ENCODE data around the gene PRRC2B.
"Not testable (repeated sequence)": the region's sequence is repeated elsewhere in the genome, so short reads cannot be mapped to it uniquely, and the experiment has no call there.

PRRC2B gene

DNA sequence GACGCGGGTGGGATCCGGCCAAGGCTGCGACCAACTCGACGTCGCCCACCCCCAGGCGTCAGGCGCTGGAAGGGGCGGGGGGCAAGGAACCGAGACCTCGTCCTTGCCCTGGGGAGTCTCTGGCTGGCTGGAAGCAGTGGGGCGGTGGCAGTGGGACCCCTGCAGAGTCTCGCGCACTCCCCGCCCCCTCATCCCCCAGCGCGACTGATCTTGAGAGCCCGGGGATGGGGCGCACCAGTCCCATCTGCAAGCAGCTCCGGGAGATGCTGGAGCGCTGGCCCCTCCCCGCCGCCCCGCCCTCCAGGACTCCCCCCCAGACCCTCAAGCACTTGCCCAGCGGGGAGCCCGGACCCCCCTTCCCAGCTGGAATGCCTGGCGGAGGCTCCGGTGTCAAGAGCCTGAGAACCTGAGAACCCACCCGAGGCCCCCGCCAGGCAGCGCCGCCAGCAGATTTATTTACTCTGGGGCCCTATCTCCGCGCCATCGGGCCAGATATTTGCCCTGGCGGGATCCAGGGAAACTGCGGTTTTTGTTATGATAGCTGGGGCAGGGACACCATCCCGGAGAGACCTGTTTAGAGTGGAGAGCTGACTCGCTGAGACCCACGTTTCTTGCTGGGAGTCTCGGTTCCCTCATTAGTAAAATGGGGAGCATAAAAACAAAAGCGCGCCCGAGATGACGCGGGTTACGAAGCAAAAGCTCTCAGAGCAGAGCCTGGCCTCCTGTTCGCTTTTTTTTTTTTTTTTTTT lies 152.6 kb downstream of the PRRC2B start:
- TF ChIP-seq, protein P1, sequence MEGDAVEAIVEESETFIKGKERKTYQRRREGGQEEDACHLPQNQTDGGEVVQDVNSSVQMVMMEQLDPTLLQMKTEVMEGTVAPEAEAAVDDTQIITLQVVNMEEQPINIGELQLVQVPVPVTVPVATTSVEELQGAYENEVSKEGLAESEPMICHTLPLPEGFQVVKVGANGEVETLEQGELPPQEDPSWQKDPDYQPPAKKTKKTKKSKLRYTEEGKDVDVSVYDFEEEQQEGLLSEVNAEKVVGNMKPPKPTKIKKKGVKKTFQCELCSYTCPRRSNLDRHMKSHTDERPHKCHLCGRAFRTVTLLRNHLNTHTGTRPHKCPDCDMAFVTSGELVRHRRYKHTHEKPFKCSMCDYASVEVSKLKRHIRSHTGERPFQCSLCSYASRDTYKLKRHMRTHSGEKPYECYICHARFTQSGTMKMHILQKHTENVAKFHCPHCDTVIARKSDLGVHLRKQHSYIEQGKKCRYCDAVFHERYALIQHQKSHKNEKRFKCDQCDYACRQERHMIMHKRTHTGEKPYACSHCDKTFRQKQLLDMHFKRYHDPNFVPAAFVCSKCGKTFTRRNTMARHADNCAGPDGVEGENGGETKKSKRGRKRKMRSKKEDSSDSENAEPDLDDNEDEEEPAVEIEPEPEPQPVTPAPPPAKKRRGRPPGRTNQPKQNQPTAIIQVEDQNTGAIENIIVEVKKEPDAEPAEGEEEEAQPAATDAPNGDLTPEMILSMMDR (IDR thresholded peaks at IDR 0.05; ENCODE audit: low read depth, low read length): no peak; the same call in 1 of the 2 replicates
- DNase-seq (ENCODE audit: extremely low read depth, low read depth): no peak

DNA sequence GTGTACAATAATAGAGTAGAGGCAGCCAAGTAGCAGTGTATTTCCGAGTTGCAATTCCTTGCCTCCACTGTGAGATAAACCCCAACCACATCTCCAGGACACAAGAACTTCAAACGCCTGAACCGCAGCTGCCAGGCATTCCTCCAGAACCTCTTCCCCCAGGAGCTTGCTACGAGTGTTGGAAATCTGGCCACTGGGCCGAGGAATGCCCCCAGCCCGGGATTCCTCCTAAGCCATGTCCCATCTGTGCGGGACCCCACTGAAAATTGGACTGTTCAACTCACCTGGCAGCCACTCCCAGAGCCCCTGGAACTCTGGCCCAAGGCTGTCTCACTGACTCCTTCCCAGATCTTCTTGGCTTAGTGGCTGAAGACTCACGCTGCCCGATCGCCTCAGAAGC lies 155.3 kb downstream of the PRRC2B start:
- DNase-seq (ENCODE audit: extremely low read depth, low read depth): not testable (repeated sequence)
